GM12878 (cell line): ENCODE measurements around the gene CDHR2. TPM values are rescaled to one million over a fixed set of nuclear protein-coding genes. Genes with fewer than 3 reads are reported as not detected.

Source experiments
- ATAC-seq: fragments of 200-7000 bp; cut with Tn5 transposase; 3 replicates; pipeline ENCODE4 v1.9.1; 2020; ENCODE audit warnings: mild to moderate bottlenecking, moderate library complexity
- BruUV-seq: library from RNA; stranded (reverse); fragments of 400-500 nt; replicated peaks from 2 replicates; lab custom pipeline; 2021; lab: Mats Ljungman, UMichigan
- CTCF ChIA-PET: fragments of 300-600 bp; sonication (Branson Sonifier 250); formaldehyde crosslinking; extraction: SDS; loops from one replicate; lab custom pipeline; 2021; ENCODE audit warnings: inconsistent platforms; lab: Yijun Ruan, JAX
- POLR2A ChIA-PET: fragments of 350-600 bp; formaldehyde crosslinking; extraction: SDS; loops from one replicate; lab custom pipeline; 2021; ENCODE audit warnings: inconsistent platforms; lab: Charles Lee
- RAD21 ChIA-PET: fragments of 300-600 bp; sonication (Branson Sonifier 250); formaldehyde crosslinking; loops from one replicate; lab custom pipeline; 2023; ENCODE audit warnings: antibody characterized with exemption; ENCODE audit not compliant: unreplicated experiment; lab: Charles Lee
- SMC1A ChIA-PET: fragments of 300-600 bp; sonication (Branson Sonifier 250); formaldehyde crosslinking; loops from one replicate; lab custom pipeline; 2023; ENCODE audit not compliant: unreplicated experiment, uncharacterized antibody; lab: Charles Lee
- DNase-seq: peaks from one replicate; pipeline ENCODE4 v3.0.0-alpha.2; 2011; ENCODE audit warnings: low read depth, low spot score
- FAIRE-seq: peaks from 3 replicates; lab custom pipeline; 2011; peaks lifted over from hg19 to GRCh38; lab: Jason Lieb, UNC
- H2AFZ ChIP-seq: 2 replicates; pipeline ENCODE4 v1.6.0; 2011; ENCODE audit warnings: low read depth, low read length, control low read depth; ENCODE audit not compliant: control insufficient read depth
- H3K27ac ChIP-seq: 2 replicates; pipeline ENCODE4 v1.5.1; 2011; ENCODE audit warnings: control low read depth; ENCODE audit not compliant: control insufficient read depth, insufficient read depth
- H3K27me3 ChIP-seq, 2 experiments: replicated peaks in 1 of 2; 2 replicates each; pipeline versions ENCODE4 v1.6.0 to v1.6.1; 2011; ENCODE audit warnings: low read length in 1 of 2; ENCODE audit not compliant: control insufficient read depth in 2 of 2, insufficient read depth in 2 of 2
- H3K36me3 ChIP-seq, 2 experiments: 2 replicates each; pipeline ENCODE4 v1.5.1; 2011; ENCODE audit warnings: low read length in 1 of 2; ENCODE audit not compliant: control insufficient read depth in 2 of 2, insufficient read depth in 2 of 2
- H3K4me1 ChIP-seq: 2 replicates; pipeline ENCODE4 v1.6.1; 2011; ENCODE audit warnings: mild to moderate bottlenecking, low read length, moderate library complexity, mixed read lengths; ENCODE audit not compliant: control insufficient read depth, insufficient read depth
- H3K4me2 ChIP-seq: 2 replicates; pipeline ENCODE4 v1.6.0; 2011; ENCODE audit warnings: control low read depth; ENCODE audit not compliant: control insufficient read depth, insufficient read depth
- H3K4me3 ChIP-seq: fragments of 200-600 bp; sonication (generic); 2 replicates; pipeline ENCODE4 v1.5.1; 2016
- H3K79me2 ChIP-seq: 2 replicates; pipeline ENCODE4 v1.6.0; 2011; ENCODE audit warnings: low read length; ENCODE audit not compliant: control insufficient read depth, insufficient read depth
- H3K9ac ChIP-seq: 2 replicates; pipeline ENCODE4 v1.8.0; 2011; ENCODE audit warnings: low read length, control low read depth, mixed read lengths; ENCODE audit not compliant: control insufficient read depth, insufficient read depth
- H3K9me3 ChIP-seq: replicated peaks from 3 replicates; pipeline ENCODE4 v1.5.1; 2011; ENCODE audit warnings: mild to moderate bottlenecking, low read length; ENCODE audit not compliant: control insufficient read depth, insufficient read depth
- H4K20me1 ChIP-seq: 2 replicates; pipeline ENCODE4 v1.6.0; 2011; ENCODE audit not compliant: control insufficient read depth, insufficient read depth
- MXI1 ChIP-seq: fragments of 150-350 bp; IDR thresholded peaks from 2 replicates; pipeline ENCODE4 v1.6.1; 2011; ENCODE audit warnings: low read depth, mild to moderate bottlenecking, inconsistent platforms, low read length, improper control_type of control experiment
- POLR2A ChIP-seq: IDR thresholded peaks from 2 replicates; pipeline ENCODE4 v1.6.1; 2011; ENCODE audit warnings: low read depth, mild to moderate bottlenecking, low read length
- POU2F2 ChIP-seq: IDR thresholded peaks from 3 replicates; pipeline ENCODE4 v1.6.1; 2011; ENCODE audit warnings: low read depth, mild to moderate bottlenecking, low read length, borderline replicate concordance
- SRF ChIP-seq, 2 experiments: IDR thresholded peaks; 2 replicates each; pipeline ENCODE4 v1.6.1; 2011; ENCODE audit warnings: low read depth in 2 of 2, low read length in 2 of 2, mild to moderate bottlenecking in 1 of 2, moderate library complexity in 1 of 2
- YBX1 ChIP-seq: fragments of 450-650 bp; IDR thresholded peaks from 2 replicates; pipeline ENCODE4 v1.6.1; 2016; ENCODE audit warnings: antibody characterized with exemption
- YY1 ChIP-seq: IDR thresholded peaks from 2 replicates; pipeline ENCODE4 v1.6.1; 2011; ENCODE audit warnings: low read depth, mild to moderate bottlenecking, low read length
- ZNF384 ChIP-seq: IDR thresholded peaks from 2 replicates; pipeline ENCODE4 v1.6.1; 2012; ENCODE audit warnings: low read depth, mild to moderate bottlenecking, low read length, improper control_type of control experiment, borderline replicate concordance
- WGBS: methylation state at CpG from one replicate; pipeline ENCODE4 v1.1.6; 2016; ENCODE audit warnings: low lambda C conversion rate; ENCODE audit not compliant: insufficient replicate concordance, insufficient coverage; ENCODE audit errors: missing lambda C conversion rate; 5-methylcytosine and 5-hydroxymethylcytosine counted together
- in situ Hi-C: fragments of 300-500 bp; cut with MboI; formaldehyde crosslinking; loops from 9 replicates; pipeline ENCODE4 v1.14.3; 2018; ENCODE audit warnings: mixed read lengths
- intact Hi-C: fragments of 100-400 bp; cut with micrococcal nuclease; formaldehyde crosslinking; loops from one replicate; pipeline ENCODE4 v1.14.2; 2022; ENCODE audit not compliant: unreplicated experiment
- polyA plus RNA-seq, 11 experiments: library from polyadenylated mRNA; depleted of rRNA in 4 of 11; unstranded in 6 of 11; stranded (reverse) in 5 of 11; fragments of >200 nt; fragmentation: Nextera tagmentation in 4 of 11; fragmentation: Illumina TruSeq in 1 of 11; extraction: Ambion mirVana in 4 of 11; extraction: Trizol in 1 of 11; gene quantifications; 1 replicate in 1 of 11; 2 replicates in 10 of 11; pipeline versions ENCODE4 v1.2.1 to v1.2.3, GENCODE V29; 2011 to 2016; ENCODE audit warnings: inconsistent platforms in 2 of 11, missing spikeins in 2 of 11, low read depth in 1 of 11
- total RNA-seq, 4 experiments: library from RNA; depleted of rRNA in 3 of 4; stranded (reverse); fragments of >200 nt in 3 of 4; fragmentation: Illumina TruSeq in 1 of 4; extraction: Trizol in 1 of 4; gene quantifications; 2 replicates each; pipeline versions ENCODE4 v1.2.1 to v1.2.3, GENCODE V29; 2013 to 2021

The CDHR2 gene
- total and polyA plus RNA-seq, 10 of the 15 experiments (the other 5 are each of a cell fraction or from before 2014, with no cell fraction given) = 0.03 to 0.46 (median 0.06) TPM; not detected in 5

GRCh38 chr5:176534640-176535039 lies 14.5 kb upstream of the CDHR2 start:
- POLR2A ChIA-PET = interaction anchor here (0.7 to 3.7 kb wide), 8 partner anchors 9 to 175 kb away, joined by 3 to 16 read pairs (median 6); partner anchors contain the start of genes CLTB, FAF2 and KIAA1191
- Histone ChIP-seq H3K27ac (peak overlapping the region; percentile 95), H3K4me2 (peak overlapping the region; percentile 76), H3K9me3 (no peaks in the 10 kb centered on the region), H4K20me1 (no peaks in the 10 kb centered on the region; the same call in 1 of the 2 replicates), H3K79me2 (peaks cover 54% of the 10 kb centered on the region), H3K27me3 (no peaks in the 10 kb centered on the region), H3K4me1 (peaks cover 43% of the 10 kb centered on the region), H2AFZ (no peak overlapping the region), H3K4me3 (peak overlapping the region; percentile 99), H3K36me3 (peaks cover 4 to 19% of the 10 kb centered on the region in 2 experiments), H3K9ac (peak overlapping the region; percentile 99)
- in situ Hi-C loops (no loop called here), intact Hi-C loops (loop anchor here (5.0 to 10.0 kb wide), 3 partner anchors 87 to 1580 kb away; partner anchors contain the start of genes FAF2, HIGD2A, N4BP3 and NOP16)
- WGBS = 58% methylated on average over 4 of the region's 4 CpGs
- ATAC-seq = peak; percentile 4
- SMC1A ChIA-PET = interaction anchor here (0.7 to 1.7 kb wide), 3 partner anchors 8 to 12 kb away, joined by 3 to 7 read pairs (median 4); no protein-coding TSS in a partner anchor
- CTCF ChIA-PET = interaction anchor here (0.6 to 3.2 kb wide), 9 partner anchors 9 to 173 kb away, joined by 3 to 19 read pairs (median 3); partner anchors contain the start of genes CLTB, FAF2 and KIAA1191
- no peak for DNase-seq
- RAD21 ChIA-PET = interaction anchor here (0.8 to 2.6 kb wide), 3 partner anchors 8 to 87 kb away, joined by 3 to 6 read pairs (median 3); partner anchors contain the start of gene FAF2
- TF ChIP-seq MXI1 = 0 out of 2 replicates have a peak, but pooled peaks have one; percentile 46
- TF ChIP-seq SRF (IDR thresholded peaks at IDR 0.05; ENCODE audit: low read depth in 2 of 2, low read length in 2 of 2) = no peak
- 0 out of 2 replicates have a peak, but pooled peaks have one; percentile 10 for TF ChIP-seq POLR2A
- TF ChIP-seq YY1 = peak; percentile 9; the same call in 1 of the 2 replicates
- no peak for TF ChIP-seq POU2F2
- TF ChIP-seq ZNF384 = no peak
- TF ChIP-seq YBX1 = no peak
- no TSS peak for BruUV-seq
- FAIRE-seq = peak; percentile 31
